ENCODE data around the gene OXSR1.
"Not testable (repeated sequence)": the region's sequence is repeated elsewhere in the genome, so short reads cannot be mapped to it uniquely, and the experiment has no call there.

Gene OXSR1

DNA sequence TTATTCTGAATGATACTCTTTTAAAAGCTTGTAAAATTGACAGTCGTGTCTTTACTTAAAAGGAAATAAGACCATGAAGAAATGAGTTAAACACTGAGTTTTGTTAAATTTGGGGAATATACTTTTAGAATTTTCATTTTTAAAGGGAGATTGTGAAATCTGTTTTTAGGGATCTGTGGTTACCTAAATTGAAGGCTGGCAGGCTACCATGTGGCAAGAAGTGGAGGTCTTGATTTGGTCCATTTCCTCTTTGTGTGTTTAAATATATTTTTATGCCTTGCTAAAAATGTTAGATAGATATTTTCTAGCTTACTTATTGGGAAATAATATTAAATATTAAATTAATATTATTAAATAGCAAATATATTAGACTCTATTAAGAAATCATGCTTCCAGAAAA, 63.7 kb downstream of the OXSR1 start:
- DNase-seq, result no peak

DNA sequence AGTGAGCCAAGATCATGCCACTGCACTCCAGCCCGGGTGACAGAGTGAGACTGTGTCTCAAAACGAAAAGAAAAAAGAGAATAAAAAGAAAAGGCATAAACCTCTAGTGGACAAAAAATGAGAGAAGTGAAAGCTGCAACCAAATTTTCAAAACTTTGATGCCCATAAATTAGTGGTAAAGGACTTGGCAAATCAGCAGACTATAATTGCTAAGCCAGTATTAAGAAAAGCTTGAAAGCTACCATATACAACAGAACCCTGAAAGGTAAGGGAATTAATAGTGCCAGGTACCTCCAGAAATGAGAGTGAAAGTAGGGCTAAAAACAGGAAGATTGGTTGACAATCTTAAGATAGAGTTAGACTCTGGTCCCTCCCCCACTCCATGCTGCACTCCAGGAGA, 67.4 kb downstream of the OXSR1 start:
- DNase-seq, result no peak

DNA sequence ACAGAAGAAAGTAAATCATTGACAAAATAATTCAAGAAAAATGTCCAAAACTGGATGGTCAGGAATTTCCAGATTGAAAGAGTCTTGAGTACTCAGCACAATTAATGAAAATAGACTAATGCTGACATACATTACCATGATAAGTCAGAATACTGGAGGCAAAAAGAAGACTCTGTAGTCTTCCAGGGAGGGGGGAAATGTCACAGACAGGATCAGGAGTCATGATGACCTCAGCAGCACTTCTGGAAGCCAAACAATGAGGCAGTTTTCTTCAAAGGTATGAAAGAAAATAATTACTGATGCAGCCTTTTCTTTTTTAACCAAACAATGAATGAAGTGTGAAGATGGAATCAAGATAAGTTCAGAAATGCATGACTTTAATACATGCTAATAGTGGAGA, 70.1 kb downstream of the OXSR1 start:
- no peak for DNase-seq

DNA sequence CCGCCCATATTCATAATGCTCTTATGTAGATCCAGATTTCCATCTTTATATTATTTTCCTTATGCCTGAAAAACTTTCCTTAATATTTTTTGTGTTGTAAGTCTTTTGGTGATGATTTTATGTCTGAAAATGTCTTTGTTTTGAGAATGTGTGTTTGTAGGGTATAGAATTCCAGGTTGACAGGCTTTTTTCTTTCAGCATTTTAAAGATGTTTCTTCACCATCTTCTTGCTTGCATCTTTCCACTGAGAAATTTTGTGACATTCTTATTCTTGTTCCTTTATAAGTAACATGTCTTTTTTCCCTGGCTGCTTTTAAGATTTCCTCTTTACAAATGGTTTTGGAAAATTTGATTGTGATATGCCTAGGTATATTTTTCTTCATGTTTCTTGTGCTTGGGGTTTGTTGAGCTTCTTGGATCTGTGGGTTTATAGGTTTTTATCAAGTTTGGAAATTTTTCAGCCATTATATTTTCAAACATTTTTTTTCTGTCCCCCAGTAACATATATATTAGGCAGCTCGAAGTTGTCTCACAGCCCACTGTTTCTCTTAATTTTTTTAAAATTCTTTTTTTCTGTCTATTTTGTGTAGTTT, 73.2 kb downstream of the OXSR1 start:
- no peak for DNase-seq

DNA sequence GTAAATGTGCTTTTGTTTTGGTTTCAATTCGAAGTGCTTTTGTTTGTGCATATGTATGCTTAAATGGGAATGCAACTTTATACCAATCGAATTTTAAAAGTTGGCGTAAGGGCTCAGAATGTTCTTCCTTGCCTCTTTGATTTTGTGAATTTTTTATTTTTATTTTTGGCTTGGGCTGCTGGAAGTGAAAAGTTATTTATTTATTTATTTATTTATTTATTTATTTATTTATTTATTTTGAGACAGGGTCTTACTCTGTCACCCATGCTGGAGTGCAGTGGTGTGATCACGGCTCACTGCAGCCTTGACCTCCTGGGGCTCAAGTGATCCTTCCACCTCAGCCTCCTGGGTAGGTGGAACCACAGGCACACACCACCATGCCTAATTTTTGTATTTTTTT, 77.5 kb downstream of the OXSR1 start:
- not testable (repeated sequence) for DNase-seq

DNA sequence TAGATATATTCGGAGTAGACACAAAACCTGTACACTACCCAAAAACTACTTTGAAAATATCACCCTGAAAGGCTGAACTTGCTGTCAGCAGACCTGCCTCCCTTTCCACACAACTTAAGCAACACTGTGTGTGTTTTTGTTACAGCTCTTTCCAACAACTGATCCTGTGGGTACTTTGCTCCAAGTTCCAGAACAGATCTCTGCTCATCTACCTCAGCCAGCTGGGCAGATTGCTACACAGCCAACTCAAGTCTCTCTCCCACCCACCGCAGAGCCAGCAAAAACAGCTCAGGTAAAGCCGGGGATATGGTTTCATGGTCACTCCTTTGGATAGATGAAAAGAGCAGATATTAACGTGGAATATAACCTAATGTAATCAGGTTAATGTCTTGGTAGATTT, 80.6 kb downstream of the OXSR1 start:
- DNase-seq, result no peak

DNA sequence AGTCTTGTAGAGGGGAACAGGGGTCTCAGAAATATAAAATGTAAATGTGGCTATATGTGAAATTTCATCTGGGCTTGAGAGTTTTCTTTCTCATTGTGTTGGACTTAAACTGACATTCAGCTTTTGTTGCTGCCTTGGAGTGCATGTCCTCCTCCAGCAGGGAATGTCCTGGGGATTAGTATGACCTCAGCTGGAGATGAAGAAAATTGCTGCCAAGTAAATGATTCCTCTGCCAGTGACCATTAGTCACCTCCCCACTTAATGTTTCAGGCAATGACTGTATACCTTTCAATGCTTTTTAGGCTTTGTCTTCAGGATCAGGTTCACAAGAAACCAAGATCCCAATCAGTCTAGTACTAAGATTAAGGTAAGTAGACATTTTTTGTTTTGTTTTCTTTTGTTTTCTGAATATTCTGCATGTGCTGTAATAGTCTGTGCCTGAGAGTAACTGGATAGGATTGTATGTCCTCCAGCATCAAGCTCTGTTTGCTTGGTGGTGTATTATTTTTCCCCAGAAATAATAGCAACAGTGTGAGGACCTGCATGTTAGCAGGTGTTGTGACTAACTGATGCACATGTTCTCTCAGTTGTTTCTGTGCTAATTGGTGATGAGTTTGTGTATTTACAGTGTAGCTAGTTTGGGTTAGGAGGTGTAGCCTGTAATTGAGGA, 82.2 kb downstream of the OXSR1 start:
- DNase-seq, result no peak

DNA sequence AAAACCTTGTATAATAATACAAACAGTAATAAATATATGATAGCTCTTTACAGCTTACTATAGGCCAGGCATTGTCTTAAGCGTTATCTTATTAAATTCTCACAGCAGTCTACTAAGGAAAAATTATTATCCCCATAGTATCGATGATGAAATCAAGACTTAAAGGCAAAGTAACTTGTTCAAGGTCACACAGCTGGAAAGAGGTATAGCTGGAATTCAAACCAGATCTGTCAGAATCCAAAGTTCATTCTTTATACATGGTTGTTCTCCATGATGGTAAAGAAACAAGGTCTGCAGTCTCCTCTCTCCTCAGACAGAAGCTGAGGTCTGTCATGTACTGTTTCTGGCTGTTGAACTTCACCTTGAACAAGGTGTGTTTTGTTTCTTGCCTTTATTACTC, 84.9 kb downstream of the OXSR1 start:
- no peak for DNase-seq

DNA sequence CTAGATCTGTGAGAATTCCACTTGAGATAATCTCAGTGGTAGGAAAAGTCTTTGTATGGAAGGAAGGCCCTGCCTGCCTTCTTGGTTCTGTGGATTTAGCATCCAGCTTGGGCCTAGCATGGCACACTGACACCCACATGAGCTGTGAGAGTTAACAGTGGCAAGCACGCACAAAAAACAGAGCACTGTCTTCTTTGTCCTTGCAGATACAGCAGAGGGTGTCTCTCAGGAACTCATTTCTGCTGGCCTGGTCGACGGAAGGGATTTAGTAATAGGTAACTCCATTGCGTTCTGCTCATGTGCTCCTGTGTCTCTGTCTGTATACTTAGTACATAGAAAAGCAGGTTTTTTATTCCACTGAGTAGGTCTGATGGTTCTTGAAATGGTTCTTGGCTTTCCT, 85.9 kb downstream of the OXSR1 start:
- DNase-seq, result no peak

DNA sequence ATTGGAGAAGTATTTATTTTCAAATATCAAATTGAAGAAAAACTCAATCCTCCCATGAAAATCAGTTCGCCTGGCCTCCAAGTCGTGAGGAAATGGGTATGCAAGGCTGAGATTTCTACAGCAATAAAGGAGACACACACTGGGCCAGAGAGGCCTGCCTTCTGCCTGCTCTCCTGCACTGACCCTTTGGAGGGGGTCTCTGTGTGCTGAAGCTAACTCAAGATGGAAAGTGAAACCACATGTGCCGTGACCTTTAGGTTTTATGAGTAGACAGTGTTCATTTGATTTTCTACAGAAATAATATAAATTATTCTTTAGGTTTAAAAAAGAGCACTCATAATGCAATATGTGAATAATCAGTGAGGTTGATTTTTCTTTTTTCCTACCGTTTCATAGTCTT, 88.4 kb downstream of the OXSR1 start:
- DNase-seq, result no peak

DNA sequence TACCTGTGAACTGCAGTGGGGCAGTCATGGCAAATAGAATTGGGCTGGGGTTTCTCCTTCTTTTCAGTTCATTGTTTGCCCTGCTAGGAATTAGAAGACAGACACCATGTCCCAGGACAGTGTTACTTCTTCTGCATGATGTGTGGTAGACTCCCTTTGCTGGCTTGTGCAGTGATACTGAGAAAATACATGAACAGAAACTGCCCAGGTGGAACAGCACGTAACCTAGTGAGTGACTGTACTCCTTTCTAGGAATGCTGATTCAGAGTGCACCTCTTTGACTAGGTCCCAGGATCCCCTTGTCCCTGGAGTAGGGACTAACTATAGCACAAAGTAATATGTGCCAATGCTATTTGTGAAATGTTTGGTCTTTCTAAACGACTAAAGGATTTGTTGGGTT, 89.5 kb downstream of the OXSR1 start:
- peak in 1 of 5 donors; percentile 8 for DNase-seq

DNA sequence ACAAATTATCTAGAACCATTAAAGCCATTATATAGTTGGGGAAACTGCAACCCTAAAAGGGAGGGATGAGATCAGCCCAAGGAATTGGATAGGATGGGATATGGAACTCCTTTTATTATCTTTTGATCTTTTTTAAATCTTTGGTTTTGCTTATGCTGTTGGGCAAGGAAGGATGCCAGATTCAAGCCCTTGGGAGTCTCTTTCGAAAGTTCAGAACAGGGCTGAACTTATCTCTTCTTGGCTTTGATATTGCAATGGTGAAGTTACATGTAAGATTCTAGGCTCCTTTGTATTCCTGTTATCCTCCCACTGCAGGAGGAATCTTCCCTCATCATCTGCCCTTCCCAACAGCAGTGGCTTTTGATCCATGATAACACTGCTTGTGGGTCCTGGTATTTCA, 90.3 kb downstream of the OXSR1 start:
- no peak for DNase-seq

DNA sequence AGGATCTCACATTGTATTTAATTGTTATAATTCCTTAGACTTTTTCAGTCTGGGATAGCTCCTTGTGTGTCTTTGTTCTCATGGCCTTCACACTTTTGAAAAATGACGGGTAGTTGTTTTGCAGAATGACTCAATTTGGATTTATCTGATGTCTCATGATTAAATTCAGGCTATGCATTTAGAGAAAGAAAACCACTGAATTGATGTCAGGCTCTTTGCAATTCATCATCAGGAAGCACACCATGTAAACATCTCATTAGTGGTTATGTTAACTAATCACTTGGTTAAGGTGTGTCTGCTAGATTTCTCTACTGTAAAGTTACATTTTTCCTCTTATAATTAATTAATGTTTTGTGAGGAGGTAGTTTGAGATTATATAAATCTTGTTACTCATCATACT, 92.2 kb downstream of the OXSR1 start:
- DNase-seq, result peak in 1 of 5 donors; percentile 18

DNA sequence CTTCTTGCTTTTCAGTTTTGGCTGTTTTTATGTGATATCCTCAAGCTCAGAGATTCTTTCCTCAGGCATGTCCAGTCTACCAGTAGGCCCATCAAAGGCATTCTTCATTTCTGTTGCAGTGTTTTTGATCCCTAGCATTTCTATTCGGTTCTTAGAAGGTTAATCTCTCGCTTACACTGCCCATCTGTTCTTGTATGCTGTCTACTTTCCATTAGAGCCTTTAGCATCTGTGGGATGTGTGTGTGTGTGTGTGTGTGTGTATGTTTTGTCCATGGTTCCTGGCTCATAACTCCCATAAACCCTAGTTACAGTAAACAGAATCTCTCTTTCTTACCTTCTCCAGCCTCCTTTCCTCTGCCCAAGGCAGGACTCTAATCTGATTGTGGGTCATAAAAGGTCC, 95.1 kb downstream of the OXSR1 start:
- DNase-seq, result no peak

DNA sequence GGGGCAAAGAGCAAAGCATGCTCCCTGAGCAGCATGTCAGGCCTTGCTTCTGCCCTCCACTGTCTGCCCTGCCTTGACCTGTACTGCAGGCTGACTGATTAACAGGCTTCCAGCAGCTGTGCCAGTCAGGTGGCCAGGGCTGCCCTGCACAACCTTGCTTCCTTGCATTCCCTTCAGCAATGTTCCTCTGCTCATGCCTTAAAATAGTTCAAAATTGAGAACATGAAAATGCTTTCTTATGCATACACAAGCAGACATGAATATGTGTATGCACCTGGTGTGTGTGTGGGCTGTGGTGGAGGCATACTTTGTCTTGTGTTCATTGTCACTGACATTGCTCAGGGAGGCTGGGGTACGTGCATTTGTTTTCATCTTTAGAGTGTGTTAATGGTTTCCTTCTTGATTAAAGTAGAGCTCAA, 99.0 kb downstream of the OXSR1 start:
- DNase-seq, result no peak

DNA sequence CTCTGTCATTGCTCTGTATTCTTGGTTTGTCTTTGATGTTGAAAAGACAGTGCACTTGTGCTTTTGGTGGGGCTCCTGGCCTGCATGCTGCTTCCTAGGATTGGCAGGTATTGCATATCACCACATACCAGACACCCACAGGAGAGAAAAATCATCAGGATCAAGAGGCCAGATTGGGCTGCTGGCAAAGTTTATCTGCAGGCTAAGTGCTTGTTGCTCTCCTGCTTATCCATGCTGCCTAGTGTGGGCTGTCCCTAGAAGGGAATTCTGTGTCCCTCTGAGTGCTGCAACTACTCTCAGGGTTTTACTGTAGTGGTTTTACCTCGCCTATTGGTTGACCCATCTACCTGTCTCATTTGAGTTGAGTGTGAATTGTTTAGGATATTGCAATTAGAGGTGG, 99.4 kb downstream of the OXSR1 start:
- no peak for DNase-seq

DNA sequence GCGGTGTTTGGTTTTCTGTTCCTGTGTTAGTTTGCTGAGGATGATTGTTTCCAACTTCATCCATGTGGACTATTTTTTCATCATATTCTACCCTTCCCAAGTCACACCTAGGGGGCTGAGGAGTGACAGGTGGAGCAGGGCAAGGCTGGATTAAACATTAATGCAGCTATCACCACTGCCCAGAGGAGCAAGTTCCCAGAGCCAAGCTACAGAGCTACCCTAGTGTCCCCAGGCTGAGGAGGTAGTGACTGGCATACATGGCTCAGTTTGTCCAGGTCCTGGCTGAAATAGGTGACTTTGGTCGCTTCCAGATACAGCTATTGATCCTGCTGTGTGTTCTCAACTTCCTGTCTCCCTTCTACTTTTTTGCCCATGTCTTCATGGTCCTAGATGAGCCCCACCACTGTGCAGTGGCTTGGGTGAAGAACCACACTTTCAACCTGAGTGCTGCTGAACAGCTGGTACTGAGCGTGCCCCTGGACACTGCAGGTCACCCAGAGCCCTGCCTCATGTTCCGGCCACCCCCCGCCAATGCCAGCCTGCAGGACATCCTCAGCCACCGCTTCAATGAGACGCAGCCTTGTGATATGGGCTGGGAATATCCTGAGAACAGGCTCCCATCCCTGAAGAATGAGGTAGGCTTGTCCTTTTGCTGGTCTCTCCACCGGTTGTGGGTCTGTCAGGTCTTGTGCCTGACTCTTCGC, 100.4 kb downstream of the OXSR1 start, which contains the start of gene SLC22A13:
Gene SLC22A13, plus strand, starts transcription at position 209 of the 704 bp plus-strand sequence. Its CDS starts 49 bp downstream, at position 258.
- no peak for DNase-seq

DNA sequence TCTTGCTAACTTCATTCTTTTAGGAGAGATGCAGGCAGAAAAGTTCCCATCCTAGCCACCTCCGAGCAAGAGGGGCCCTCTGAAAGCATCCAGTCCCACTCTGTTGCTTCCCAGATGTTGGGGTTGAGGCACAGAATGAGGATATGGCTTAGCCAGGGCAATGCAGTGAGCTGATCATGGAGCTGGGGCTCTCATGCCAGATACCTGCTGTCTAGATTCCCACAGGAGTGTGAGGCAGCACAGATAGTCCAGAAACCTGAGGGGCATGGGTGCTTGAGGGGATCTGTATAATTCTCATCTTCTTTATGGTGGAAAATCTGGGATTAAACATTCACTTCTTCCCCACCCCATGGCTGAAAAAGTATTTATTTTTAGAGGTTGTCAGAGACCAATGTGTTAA, 101.5 kb downstream of the OXSR1 start:
- DNase-seq, result no peak

DNA sequence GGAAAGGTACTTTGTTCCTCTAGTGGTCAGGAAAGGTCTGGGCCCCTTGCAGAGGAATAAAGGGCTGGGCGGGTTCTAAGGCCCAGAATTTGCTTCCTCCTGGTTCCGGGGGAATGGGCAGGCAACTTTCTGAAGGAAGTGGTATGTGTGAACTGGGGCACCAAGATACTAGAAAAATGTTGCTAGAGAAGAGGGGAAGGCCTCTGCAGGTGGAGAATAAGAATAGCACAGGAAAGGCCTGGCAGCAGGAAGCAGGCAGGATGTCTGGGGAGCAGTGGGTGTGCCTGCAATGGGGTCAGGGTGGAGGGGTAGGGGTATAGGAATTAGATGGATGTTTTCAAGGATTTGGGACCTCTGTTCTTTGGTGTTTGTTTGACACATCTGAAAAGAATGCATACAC, 102.3 kb downstream of the OXSR1 start:
- DNase-seq, result no peak

DNA sequence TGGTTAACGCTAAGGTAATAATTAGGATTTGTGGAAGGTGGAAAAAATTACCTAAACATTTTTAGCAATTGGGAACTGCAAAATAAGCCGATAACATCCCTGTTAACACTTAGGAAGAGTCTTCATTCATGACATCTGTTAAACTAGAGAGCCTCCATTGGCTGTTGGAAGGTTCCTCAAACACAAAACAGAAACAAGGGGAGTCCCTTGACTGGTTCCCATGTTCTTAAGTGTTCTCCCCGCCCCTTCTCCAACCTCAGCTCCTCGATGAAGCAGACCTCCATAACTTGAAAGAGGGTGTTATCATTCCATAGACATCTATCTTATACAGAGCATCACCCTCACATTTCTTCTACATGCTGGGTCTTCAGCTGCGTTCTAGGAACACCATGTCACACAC, 102.8 kb downstream of the OXSR1 start:
- DNase-seq, result no peak

DNA sequence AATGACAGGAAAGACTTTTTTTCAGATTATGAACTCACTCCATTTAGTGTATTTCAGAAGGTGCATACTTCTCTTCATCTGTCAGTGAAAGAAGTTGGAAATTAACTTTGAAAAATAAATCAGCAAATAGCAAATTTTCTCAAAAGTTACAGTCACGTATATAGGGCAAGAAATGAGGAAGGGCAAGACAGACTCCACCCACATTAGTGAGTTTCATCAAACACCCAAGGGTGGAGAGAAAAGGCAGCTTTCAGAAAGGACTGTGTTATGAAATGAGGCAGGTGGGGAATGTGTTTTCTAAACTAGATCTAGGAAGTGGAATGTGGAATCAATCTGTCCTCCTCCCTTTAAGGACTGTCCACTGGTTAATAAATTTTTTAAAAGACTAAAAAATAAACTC, 103.2 kb downstream of the OXSR1 start:
- DNase-seq, result no peak

DNA sequence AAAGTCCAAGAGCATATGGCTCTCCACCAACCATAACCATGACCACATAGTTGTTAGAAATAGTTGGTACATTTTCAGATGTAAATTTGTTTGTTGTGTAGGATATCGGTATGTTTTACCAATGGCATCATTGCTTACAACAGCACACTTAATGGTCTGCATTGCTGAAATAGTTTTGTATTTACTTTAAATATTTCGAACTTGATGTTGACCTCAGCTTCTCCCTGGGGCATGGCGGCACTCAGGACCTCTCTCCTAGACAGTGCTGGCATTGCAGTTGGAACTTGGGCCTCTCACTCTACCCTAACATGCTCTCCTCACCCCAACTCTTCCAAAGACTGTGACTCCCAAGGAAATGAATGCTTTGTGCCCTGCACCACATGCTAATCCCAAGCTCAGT, 105.3 kb downstream of the OXSR1 start:
- no peak for DNase-seq

DNA sequence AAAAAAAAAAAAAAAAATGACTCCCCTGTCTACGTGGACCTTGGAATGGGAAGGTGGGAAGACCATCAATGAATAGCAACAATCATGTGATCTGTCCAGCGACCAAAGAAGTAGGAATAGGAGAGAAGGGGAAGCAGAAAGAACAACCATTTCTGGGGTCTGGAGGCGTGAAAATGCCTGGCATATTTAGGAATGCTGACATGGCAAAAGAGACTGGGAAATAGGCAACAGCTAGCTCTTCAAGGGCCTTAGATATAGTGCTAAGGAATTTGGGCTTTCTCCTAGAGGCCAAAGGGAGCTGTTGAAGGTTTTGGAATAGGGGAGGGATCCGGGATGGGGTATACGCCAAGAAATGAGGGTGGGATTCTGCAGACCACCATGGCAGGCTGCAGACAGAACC, 106.2 kb downstream of the OXSR1 start:
- no peak for DNase-seq
